Stimulated activated CD8-positive, alpha-beta memory T cell treated with anti-CD3 and anti-CD28 coated beads, Interleukin-15, amount 100 ng/mL, for 4 hours (primary cell): ENCODE data around the gene ISLR.

ENCODE experiments used
- DNase-seq, 2 donors: peaks; one replicate each; pipeline ENCODE4 v3.0.0-alpha.2; 2020; ENCODE audit warnings: low read depth in 2 of 2

The ISLR gene

GRCh38 chr15:74212494-74212893 lies 39.0 kb downstream of the ISLR start:
- DNase-seq, result no peak

GRCh38 chr15:74213858-74214284 lies 40.4 kb downstream of the ISLR start:
- DNase-seq, result no peak

GRCh38 chr15:74214324-74215021 lies 41.0 kb downstream of the ISLR start:
- no peak for DNase-seq

- no peak for DNase-seq
These were observed 42.4 kb downstream of the ISLR start for GRCh38 chr15:74215958-74216357.

GRCh38 chr15:74216949-74217348 lies 43.4 kb downstream of the ISLR start:
- no peak for DNase-seq

- no peak for DNase-seq
These were observed 44.7 kb downstream of the ISLR start for GRCh38 chr15:74217907-74218885.

GRCh38 chr15:74220475-74221248 lies 47.2 kb downstream of the ISLR start:
- no peak for DNase-seq

GRCh38 chr15:74221399-74222239 lies 48.1 kb downstream of the ISLR start:
- DNase-seq, result no peak

- no peak for DNase-seq
These were observed 49.0 kb downstream of the ISLR start for GRCh38 chr15:74222240-74223119.

- DNase-seq, result no peak
These were observed 52.4 kb downstream of the ISLR start for GRCh38 chr15:74225928-74226327.
